Neural cell (in vitro differentiated cells): ENCODE measurements around the gene STAP2. TPM values are rescaled to one million over a fixed set of nuclear protein-coding genes. Genes with fewer than 3 reads are reported as not detected.

Source experiments
- H2AFZ ChIP-seq: fragments of 200-600, 300-800 bp; sonication (generic), shearing (Covaris generic); 2 replicates; pipeline ENCODE4 v1.6.0; 2014; ENCODE audit warnings: low read depth, mild to moderate bottlenecking, antibody characterized with exemption, low read length, moderate library complexity
- H3F3A ChIP-seq: fragments of 200-600 bp; shearing (Covaris generic); 2 replicates; pipeline ENCODE4 v1.6.1; 2016; ENCODE audit warnings: mild to moderate bottlenecking, moderate library complexity, mixed read lengths, antibody characterized with exemption, low read length; ENCODE audit not compliant: insufficient read depth, poor library complexity, severe bottlenecking
- H3K27ac ChIP-seq: fragments of 200-600, 300-800 bp; sonication (generic), shearing (Covaris generic); 2 replicates; pipeline ENCODE4 v1.5.1; 2014; ENCODE audit warnings: mild to moderate bottlenecking, low read length, moderate library complexity
- H3K27me3 ChIP-seq: fragments of 300-800, 200-600 bp; sonication (generic), shearing (Covaris generic); 2 replicates; pipeline ENCODE4 v1.6.0; 2014; ENCODE audit warnings: mild to moderate bottlenecking, low read depth, low read length, moderate library complexity; ENCODE audit not compliant: insufficient read depth
- H3K36me3 ChIP-seq: fragments of 300-800, 200-600 bp; sonication (generic), shearing (Covaris generic); 2 replicates; pipeline ENCODE4 v1.5.1; 2014; ENCODE audit warnings: mild to moderate bottlenecking, antibody characterized with exemption, low read length, moderate library complexity; ENCODE audit not compliant: insufficient read depth
- H3K4me2 ChIP-seq: fragments of 300-800, 200-600 bp; sonication (generic), shearing (Covaris generic); 2 replicates; pipeline ENCODE4 v1.6.0; 2014; ENCODE audit warnings: mild to moderate bottlenecking, low read length
- H3K4me3 ChIP-seq: fragments of 300-800, 200-600 bp; sonication (generic), shearing (Covaris generic); 2 replicates; pipeline ENCODE4 v1.5.1; 2014; ENCODE audit warnings: mild to moderate bottlenecking, low read length, moderate library complexity
- H3K79me2 ChIP-seq: fragments of 200-600 bp; shearing (Covaris generic); replicated peaks from 2 replicates; pipeline ENCODE4 v1.6.0; 2014; ENCODE audit warnings: mild to moderate bottlenecking, low read length, moderate library complexity; ENCODE audit not compliant: insufficient read depth
- H3K9ac ChIP-seq: fragments of 300-800, 200-600 bp; sonication (generic), shearing (Covaris generic); 2 replicates; pipeline ENCODE4 v1.6.1; 2016; ENCODE audit warnings: mild to moderate bottlenecking, low read length, mixed read lengths
- H3K9me2 ChIP-seq: fragments of 200-600 bp; shearing (Covaris generic); 2 replicates; pipeline ENCODE4 v1.6.1; 2016; ENCODE audit warnings: mild to moderate bottlenecking, low read length, mixed read lengths; ENCODE audit not compliant: insufficient read depth
- H3K9me3 ChIP-seq: fragments of 200-600, 300-800 bp; sonication (generic), shearing (Covaris generic); 2 replicates; pipeline ENCODE4 v1.6.1; 2016; ENCODE audit warnings: mild to moderate bottlenecking, mixed run types, low read length, moderate library complexity, mixed read lengths
- H4K20me1 ChIP-seq: fragments of 200-600 bp; shearing (Covaris generic); 2 replicates; pipeline ENCODE4 v1.6.1; 2016; ENCODE audit warnings: mild to moderate bottlenecking, mixed run types; ENCODE audit not compliant: insufficient read depth
- CTCF ChIP-seq: fragments of 450-650 bp; IDR thresholded peaks from 2 replicates; pipeline ENCODE4 v1.5.1; 2014; ENCODE audit warnings: antibody characterized with exemption, mild to moderate bottlenecking, moderate library complexity; ENCODE audit not compliant: poor library complexity, severe bottlenecking
- EP300 ChIP-seq: fragments of 450-650 bp; conservative IDR thresholded peaks from 2 replicates; pipeline ENCODE4 v1.6.1; 2014; ENCODE audit warnings: antibody characterized with exemption, mild to moderate bottlenecking, moderate library complexity; ENCODE audit not compliant: poor library complexity, severe bottlenecking
- EZH2 ChIP-seq: fragments of 200-600, 300-800 bp; shearing (Covaris generic), sonication (generic); IDR thresholded peaks from 2 replicates; pipeline ENCODE4 v1.6.1; 2014; ENCODE audit warnings: antibody characterized with exemption, low read length, borderline replicate concordance, mild to moderate bottlenecking; ENCODE audit not compliant: insufficient read depth, poor library complexity, severe bottlenecking
- MXI1 ChIP-seq: fragments of 450-650 bp; conservative IDR thresholded peaks from 2 replicates; pipeline ENCODE4 v1.6.1; 2014; ENCODE audit warnings: antibody characterized with exemption, mild to moderate bottlenecking; ENCODE audit not compliant: poor library complexity, severe bottlenecking
- POLR2AphosphoS5 ChIP-seq: IDR thresholded peaks from 2 replicates; pipeline ENCODE4 v1.6.1; 2012
- RAD21 ChIP-seq: fragments of 450-650 bp; conservative IDR thresholded peaks from 2 replicates; pipeline ENCODE4 v1.6.1; 2014; ENCODE audit warnings: antibody characterized with exemption, mild to moderate bottlenecking, moderate library complexity
- REST ChIP-seq: IDR thresholded peaks from 2 replicates; pipeline ENCODE4 v1.6.1; 2012; ENCODE audit warnings: borderline replicate concordance
- SMC3 ChIP-seq: fragments of 450-650 bp; conservative IDR thresholded peaks from 2 replicates; pipeline ENCODE4 v1.6.1; 2014; ENCODE audit warnings: antibody characterized with exemption, mild to moderate bottlenecking, moderate library complexity; ENCODE audit not compliant: poor library complexity
- TAF1 ChIP-seq: IDR thresholded peaks from 2 replicates; pipeline ENCODE4 v1.6.1; 2012; ENCODE audit warnings: low read depth
- polyA plus RNA-seq: library from polyadenylated mRNA; depleted of rRNA; stranded (reverse); fragments of >200 nt; gene quantifications from 2 replicates; pipeline ENCODE4 v1.2.3, GENCODE V29; 2014

Gene STAP2
- polyA plus RNA-seq, 1 donor from 2014 or later = 0.16 TPM

- TF ChIP-seq EZH2 = no peak
Measured at GRCh38 chr19:4372165-4373012, 33.8 kb upstream of the STAP2 start (continued).

- Histone ChIP-seq H3F3A (no peaks in the 10 kb centered on the region), H3K27me3 (no peaks in the 10 kb centered on the region), H3K79me2 (no peaks in the 10 kb centered on the region), H3K36me3 (no peaks in the 10 kb centered on the region), H3K9ac (no peak overlapping the region), H3K4me3 (no peak overlapping the region), H3K9me3 (no peaks in the 10 kb centered on the region), H3K4me2 (no peak overlapping the region), H3K27ac (no peak overlapping the region), H2AFZ (no peak overlapping the region), H4K20me1 (no peaks in the 10 kb centered on the region), H3K9me2 (no peaks in the 10 kb centered on the region)
- TF ChIP-seq EP300 = no peak
- no peak for TF ChIP-seq TAF1
- no peak for TF ChIP-seq SMC3
Measured at GRCh38 chr19:4371247-4372164, 32.9 kb upstream of the STAP2 start.

- Histone ChIP-seq H3K27me3 (no peaks in the 10 kb centered on the region), H3K9ac (no peak overlapping the region), H3K79me2 (no peaks in the 10 kb centered on the region), H3F3A (no peaks in the 10 kb centered on the region), H3K4me3 (no peak overlapping the region), H3K9me3 (no peaks in the 10 kb centered on the region), H3K9me2 (no peaks in the 10 kb centered on the region), H3K27ac (no peak overlapping the region), H4K20me1 (no peaks in the 10 kb centered on the region), H3K4me2 (no peak overlapping the region), H3K36me3 (no peaks in the 10 kb centered on the region), H2AFZ (no peak overlapping the region)
- TF ChIP-seq RAD21 = no peak
- no peak for TF ChIP-seq TAF1
- TF ChIP-seq POLR2AphosphoS5 = no peak
- TF ChIP-seq EZH2 = no peak
- TF ChIP-seq REST = no peak
- no peak for TF ChIP-seq EP300
- TF ChIP-seq CTCF = no peak
- TF ChIP-seq SMC3 = no peak
- no peak for TF ChIP-seq MXI1
Measured at GRCh38 chr19:4370418-4371041, 31.9 kb upstream of the STAP2 start.
